ENCODE measurements around the gene AUNIP.

The AUNIP gene

DNA sequence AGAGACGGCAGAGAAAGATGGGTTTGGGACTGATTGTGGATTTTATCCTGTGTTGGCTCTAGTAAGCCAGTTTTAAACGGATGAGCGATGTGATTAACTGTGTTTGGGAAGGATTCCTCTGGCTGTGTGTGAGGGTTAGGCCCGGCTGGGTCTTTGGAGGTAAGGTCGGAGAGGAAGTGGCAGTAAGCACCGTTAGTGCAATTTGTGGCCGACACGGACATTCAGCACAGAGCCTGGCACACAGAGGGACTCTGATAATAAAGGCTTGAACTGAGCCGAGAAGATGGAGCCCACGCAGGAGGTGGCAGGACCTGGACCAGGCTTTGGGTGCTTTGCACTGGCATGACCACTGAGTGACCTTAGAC lies 38.2 kb downstream of the AUNIP start:
- peak overlapping the region; percentile 92 for H3K27ac ChIP-seq (replicated peaks)
- H3K27me3 ChIP-seq (ENCODE audit: insufficient read depth, poor library complexity, severe bottlenecking): no peaks in the 10 kb centered on the region
- peak overlapping the region; percentile 69 for H3K4me3 ChIP-seq (replicated peaks; ENCODE audit: insufficient read depth, low read length)
- peak in 1 of 2 experiments; percentile 54 for DNase-seq (ENCODE audit: low read depth in 1 of 2, low spot score in 1 of 2)
- TF ChIP-seq POLR2AphosphoS5 (IDR thresholded peaks at IDR 0.05; ENCODE audit: low read depth): 0 out of 2 replicates have a peak, but pooled peaks have one; percentile 47
- TF ChIP-seq, protein P1, sequence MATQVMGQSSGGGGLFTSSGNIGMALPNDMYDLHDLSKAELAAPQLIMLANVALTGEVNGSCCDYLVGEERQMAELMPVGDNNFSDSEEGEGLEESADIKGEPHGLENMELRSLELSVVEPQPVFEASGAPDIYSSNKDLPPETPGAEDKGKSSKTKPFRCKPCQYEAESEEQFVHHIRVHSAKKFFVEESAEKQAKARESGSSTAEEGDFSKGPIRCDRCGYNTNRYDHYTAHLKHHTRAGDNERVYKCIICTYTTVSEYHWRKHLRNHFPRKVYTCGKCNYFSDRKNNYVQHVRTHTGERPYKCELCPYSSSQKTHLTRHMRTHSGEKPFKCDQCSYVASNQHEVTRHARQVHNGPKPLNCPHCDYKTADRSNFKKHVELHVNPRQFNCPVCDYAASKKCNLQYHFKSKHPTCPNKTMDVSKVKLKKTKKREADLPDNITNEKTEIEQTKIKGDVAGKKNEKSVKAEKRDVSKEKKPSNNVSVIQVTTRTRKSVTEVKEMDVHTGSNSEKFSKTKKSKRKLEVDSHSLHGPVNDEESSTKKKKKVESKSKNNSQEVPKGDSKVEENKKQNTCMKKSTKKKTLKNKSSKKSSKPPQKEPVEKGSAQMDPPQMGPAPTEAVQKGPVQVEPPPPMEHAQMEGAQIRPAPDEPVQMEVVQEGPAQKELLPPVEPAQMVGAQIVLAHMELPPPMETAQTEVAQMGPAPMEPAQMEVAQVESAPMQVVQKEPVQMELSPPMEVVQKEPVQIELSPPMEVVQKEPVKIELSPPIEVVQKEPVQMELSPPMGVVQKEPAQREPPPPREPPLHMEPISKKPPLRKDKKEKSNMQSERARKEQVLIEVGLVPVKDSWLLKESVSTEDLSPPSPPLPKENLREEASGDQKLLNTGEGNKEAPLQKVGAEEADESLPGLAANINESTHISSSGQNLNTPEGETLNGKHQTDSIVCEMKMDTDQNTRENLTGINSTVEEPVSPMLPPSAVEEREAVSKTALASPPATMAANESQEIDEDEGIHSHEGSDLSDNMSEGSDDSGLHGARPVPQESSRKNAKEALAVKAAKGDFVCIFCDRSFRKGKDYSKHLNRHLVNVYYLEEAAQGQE (IDR thresholded peaks at IDR 0.05; ENCODE audit: insufficient replicate concordance, low read depth): peak; percentile 6
- TF ChIP-seq, protein P2, sequence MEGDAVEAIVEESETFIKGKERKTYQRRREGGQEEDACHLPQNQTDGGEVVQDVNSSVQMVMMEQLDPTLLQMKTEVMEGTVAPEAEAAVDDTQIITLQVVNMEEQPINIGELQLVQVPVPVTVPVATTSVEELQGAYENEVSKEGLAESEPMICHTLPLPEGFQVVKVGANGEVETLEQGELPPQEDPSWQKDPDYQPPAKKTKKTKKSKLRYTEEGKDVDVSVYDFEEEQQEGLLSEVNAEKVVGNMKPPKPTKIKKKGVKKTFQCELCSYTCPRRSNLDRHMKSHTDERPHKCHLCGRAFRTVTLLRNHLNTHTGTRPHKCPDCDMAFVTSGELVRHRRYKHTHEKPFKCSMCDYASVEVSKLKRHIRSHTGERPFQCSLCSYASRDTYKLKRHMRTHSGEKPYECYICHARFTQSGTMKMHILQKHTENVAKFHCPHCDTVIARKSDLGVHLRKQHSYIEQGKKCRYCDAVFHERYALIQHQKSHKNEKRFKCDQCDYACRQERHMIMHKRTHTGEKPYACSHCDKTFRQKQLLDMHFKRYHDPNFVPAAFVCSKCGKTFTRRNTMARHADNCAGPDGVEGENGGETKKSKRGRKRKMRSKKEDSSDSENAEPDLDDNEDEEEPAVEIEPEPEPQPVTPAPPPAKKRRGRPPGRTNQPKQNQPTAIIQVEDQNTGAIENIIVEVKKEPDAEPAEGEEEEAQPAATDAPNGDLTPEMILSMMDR (IDR thresholded peaks at IDR 0.05; ENCODE audit: insufficient read depth, low read length): no peak
- peak; percentile 90 for TF ChIP-seq SPI1 (IDR thresholded peaks at IDR 0.05; ENCODE audit: borderline replicate concordance, low read depth)
- no peak for TF ChIP-seq GABPA (IDR thresholded peaks at IDR 0.05; ENCODE audit: low read depth)

DNA sequence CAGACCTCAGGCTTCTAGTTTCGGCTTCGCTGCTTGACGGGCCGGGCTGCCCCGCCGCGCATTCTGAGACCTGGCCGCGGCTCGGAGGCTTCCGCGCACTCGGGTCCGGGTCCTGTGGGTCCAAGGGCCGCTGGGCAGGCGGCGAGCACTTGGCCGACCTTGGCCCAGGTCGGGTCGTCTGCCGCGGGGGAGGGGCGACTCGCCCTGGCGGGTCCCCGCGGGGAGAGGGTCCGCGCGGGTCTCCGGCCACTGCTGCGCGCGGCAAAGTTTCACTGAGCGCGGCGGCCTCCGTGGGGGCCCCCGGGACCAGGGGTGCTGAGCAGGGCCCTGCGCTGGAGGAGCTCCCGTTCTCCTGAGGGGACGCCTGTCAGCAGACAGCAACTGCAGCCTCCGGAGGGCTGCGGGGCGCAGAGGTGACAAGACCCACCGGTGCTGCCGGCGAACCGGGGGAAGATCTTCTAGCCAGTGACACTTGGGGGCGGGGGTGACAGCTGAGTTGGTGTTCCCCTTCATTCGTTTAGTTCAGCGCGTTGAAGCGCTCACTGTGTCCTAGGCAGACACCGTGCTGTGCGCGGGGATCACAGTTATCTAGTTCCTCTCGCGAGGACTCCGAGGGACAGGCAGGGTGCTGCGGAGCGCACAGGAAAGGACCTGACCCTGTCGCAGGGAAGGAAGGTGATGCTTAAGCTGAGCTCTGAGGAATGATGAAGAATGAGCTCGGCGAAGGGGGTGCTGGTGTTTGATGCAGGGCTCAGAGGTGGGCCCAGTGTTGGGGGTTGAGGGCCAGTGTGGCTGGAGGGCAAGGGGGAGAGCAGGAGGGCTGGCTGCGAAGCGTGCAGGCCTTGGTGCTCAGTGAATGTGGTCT lies 38.8 kb downstream of the AUNIP start:
- peak overlapping the region; percentile 92 for H3K27ac ChIP-seq (replicated peaks)
- peak; percentile 73 to 89 for DNase-seq (ENCODE audit: low read depth in 1 of 2, low spot score in 1 of 2)
- TF ChIP-seq GABPA (IDR thresholded peaks at IDR 0.05; ENCODE audit: low read depth): no peak
- peak; percentile 25; the same call in 1 of the 2 replicates for TF ChIP-seq SPI1 (IDR thresholded peaks at IDR 0.05; ENCODE audit: borderline replicate concordance, low read depth)
- peak; percentile 72 for TF ChIP-seq POLR2AphosphoS5 (IDR thresholded peaks at IDR 0.05; ENCODE audit: low read depth)
- TF ChIP-seq, protein P2 (IDR thresholded peaks at IDR 0.05; ENCODE audit: insufficient read depth, low read length): no peak
- TF ChIP-seq, protein P1 (IDR thresholded peaks at IDR 0.05; ENCODE audit: insufficient replicate concordance, low read depth): peak; percentile 23
- no peaks in the 10 kb centered on the region for H3K27me3 ChIP-seq (ENCODE audit: insufficient read depth, poor library complexity, severe bottlenecking)
- peak overlapping the region; percentile 69 for H3K4me3 ChIP-seq (replicated peaks; ENCODE audit: insufficient read depth, low read length)

DNA sequence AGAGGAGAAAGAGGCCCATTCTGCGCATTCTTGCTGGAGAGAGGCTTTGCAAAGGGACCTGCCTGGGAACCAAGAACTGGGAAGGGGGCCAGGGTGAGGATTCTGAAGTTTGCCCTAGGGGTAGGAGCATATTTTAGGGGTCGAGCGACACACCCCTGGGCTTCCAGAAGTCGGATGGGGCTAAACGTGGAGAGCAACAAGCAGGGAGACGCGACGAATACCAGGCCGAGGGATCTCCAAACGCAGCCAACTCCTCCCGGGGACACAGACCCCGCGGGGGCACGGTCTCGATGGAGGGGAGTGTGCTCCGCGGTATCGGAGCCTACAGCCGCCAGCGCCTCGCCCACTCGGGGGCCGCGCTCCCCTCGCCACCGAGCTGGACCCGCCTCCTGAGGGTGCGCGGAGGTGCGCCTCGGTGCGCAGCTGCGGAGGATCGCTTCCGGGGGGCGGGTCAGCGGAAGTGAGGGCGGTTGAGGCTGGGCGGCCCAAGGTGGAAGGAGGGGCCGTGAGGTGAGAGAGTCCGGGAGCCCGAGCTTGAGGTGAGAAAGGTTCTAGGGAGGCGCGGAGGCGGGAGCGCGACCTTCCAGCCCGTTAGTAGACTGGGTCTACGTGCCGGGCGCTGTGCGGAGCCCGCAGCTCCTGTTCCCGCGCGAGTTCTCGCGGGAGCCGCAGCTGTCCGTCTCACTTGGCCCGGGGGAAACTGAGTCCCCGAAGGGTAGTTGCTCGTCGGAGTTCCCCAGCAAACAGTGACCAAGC lies 39.6 kb downstream of the AUNIP start, which contains the start of gene MTFR1L:
MTFR1L (plus strand) TSS at position 464 of the 756 bp plus-strand sequence. CDS start 3,151 bp downstream, outside the sequence.
- peak within 1 kb of the TSS; percentile 69 for H3K4me3 ChIP-seq (replicated peaks; ENCODE audit: insufficient read depth, low read length)
- peak; percentile 92 to 93 for DNase-seq (ENCODE audit: low read depth in 1 of 2, low spot score in 1 of 2)
- TF ChIP-seq POLR2AphosphoS5 (IDR thresholded peaks at IDR 0.05; ENCODE audit: low read depth) (peak; percentile 70), GABPA (IDR thresholded peaks at IDR 0.05; ENCODE audit: low read depth) (peak; percentile 72), SPI1 (IDR thresholded peaks at IDR 0.05; ENCODE audit: borderline replicate concordance, low read depth) (peak; percentile 47; the same call in 1 of the 2 replicates)
- TF ChIP-seq, protein P2 (IDR thresholded peaks at IDR 0.05; ENCODE audit: insufficient read depth, low read length): no peak
- TF ChIP-seq, protein P1 (IDR thresholded peaks at IDR 0.05; ENCODE audit: insufficient replicate concordance, low read depth): no peak
- no peaks in the 10 kb centered on the region for H3K27me3 ChIP-seq (ENCODE audit: insufficient read depth, poor library complexity, severe bottlenecking)
- peak within 1 kb of the TSS; percentile 92 for H3K27ac ChIP-seq (replicated peaks)
